T-helper 2 cell treated with Interferon-gamma antibody and Interleukin-4, amounts not matched to agents 100 ng/mL and 5 ng/mL, for 36 hours (primary cell): ENCODE measurements around the gene TIMM23. TPM values are rescaled to one million over a fixed set of nuclear protein-coding genes. Genes with fewer than 3 reads are reported as not detected.
"Not testable (repeated sequence)": the region's sequence is repeated elsewhere in the genome, so short reads cannot be mapped to it uniquely, and the experiment has no call there.

Experiments used
- intact Hi-C: fragments of 100-400 bp; cut with micrococcal nuclease; formaldehyde crosslinking; loops from one replicate; pipeline ENCODE4 v1.15.1; 2023
- total RNA-seq: library from RNA; stranded (reverse); gene quantifications from 2 replicates; pipeline ENCODE4 v1.2.3, GENCODE V29; 2022

The TIMM23 gene, protein sequence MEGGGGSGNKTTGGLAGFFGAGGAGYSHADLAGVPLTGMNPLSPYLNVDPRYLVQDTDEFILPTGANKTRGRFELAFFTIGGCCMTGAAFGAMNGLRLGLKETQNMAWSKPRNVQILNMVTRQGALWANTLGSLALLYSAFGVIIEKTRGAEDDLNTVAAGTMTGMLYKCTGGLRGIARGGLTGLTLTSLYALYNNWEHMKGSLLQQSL
- total RNA-seq, result 66.1 and 68.3 TPM in 2 replicates

DNA sequence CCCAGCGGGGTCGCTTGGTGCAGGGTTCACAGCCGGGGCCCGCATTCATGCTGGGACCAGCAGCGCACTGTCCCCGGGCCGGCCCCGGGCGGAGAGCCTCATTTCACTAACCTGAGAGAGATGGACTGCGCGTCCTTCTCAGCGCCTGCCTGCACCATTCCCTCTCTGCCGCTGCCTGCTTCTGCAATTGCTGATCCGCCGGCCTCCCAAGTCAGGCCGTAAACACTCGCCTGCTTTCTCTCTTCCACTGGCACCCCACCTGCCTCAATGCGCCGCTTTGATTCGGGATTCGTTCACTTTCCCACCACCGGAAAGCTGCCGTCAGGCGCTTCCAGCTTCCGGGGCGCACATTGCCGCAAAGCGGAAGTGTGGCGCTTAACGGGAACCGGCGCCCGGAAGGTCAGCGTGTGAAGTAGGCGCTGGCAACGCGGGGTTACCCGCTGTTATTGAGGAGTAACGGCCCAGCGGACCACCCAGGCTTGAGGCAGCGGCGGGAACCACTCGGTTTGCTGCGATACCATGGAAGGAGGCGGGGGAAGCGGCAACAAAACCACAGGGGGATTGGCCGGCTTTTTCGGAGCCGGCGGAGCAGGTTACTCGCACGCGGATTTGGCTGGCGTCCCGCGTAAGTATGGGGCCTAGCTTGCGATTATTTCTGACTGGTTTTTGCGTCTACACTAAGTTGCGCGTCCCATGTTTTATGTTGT lies at the start of gene TIMM23:
TSS of gene TIMM23 (plus strand) at position 384 of the 707 bp plus-strand sequence. CDS start at position 520, 136 bp downstream.
- intact Hi-C loops, result loop anchor here (2.0 kb wide), 1 partner anchor 57 kb away; no protein-coding TSS in a partner anchor

- intact Hi-C loops, result not testable (repeated sequence)
These were observed 45.5 kb upstream of the TIMM23 start for GRCh38 chr10:45926790-45927189.

- intact Hi-C loops, result not testable (repeated sequence)
These were observed 41.0 kb upstream of the TIMM23 start for GRCh38 chr10:45931305-45931704.

DNA sequence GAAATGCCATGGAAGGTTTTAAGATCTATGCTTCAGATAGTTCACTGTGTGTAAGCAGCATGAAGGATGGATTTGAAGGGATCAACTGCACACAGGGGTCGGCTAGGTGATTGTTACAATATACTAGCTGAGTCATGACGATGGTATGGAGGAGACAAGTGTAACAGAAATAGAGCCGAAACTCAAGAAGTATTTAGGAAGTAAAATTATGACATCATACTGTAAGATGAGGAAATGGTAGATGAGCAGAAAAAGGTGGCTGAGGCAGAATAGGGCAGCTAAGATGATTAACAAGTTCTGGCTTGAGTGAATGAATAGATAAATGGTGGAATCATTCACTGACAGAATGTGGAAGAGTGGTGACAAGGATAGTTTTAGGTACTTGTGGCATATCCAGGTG lies 37.5 kb upstream of the TIMM23 start:
- intact Hi-C loops, result not testable (repeated sequence)

GRCh38 chr10:45939176-45939697 lies 33.1 kb upstream of the TIMM23 start:
- intact Hi-C loops, result not testable (repeated sequence)

GRCh38 chr10:45941196-45941595 lies 31.1 kb upstream of the TIMM23 start:
- intact Hi-C loops, result not testable (repeated sequence)

DNA sequence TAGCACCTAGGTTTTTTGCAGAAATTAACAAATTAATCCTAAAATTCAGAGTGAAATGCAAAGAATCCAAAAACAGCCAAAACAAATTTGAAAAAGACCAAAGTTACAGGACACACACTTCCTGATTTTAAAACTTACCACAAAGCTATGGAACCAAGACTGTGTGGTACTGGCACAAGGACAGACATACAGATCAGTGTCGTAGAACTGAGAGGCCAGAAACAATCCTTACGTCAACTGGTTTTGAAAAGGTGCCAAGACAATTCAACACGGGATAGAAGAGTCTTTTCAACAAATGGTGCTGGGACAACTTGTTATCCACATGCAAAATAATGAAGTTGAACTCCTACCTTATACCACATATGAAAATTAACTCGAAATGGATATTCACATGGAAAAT lies 26.8 kb upstream of the TIMM23 start:
- intact Hi-C loops, result not testable (repeated sequence)

- intact Hi-C loops, result not testable (repeated sequence)
These were observed 24.9 kb upstream of the TIMM23 start for GRCh38 chr10:45947363-45947762.

GRCh38 chr10:45948801-45949200 lies 23.5 kb upstream of the TIMM23 start:
- intact Hi-C loops, result not testable (repeated sequence)

DNA sequence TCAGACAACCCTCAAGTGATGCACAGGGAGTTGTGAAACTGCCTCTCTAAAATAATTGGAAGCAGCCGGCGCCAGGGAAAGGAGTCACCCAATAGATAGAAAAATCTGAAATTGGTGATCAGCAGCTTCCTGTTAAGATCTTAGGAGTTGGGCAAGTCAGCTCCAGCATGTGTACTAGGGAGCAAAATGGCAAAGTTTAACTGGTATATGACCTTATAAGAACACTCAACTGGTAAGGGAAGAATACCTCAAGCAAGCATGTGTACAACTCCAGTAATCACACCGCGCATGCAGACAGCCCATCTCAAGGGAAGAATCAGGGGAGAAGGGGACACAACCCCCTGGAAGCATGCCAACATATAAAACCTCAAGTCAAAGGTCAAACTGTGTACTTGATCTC lies 17.9 kb upstream of the TIMM23 start:
- intact Hi-C loops, result not testable (repeated sequence)

GRCh38 chr10:45956634-45957033 lies 15.7 kb upstream of the TIMM23 start:
- intact Hi-C loops, result not testable (repeated sequence)

- intact Hi-C loops, result not testable (repeated sequence)
These were observed 14.4 kb upstream of the TIMM23 start for GRCh38 chr10:45957928-45958327.

GRCh38 chr10:45962686-45963452 lies 9.4 kb upstream of the TIMM23 start:
- intact Hi-C loops, result not testable (repeated sequence)

GRCh38 chr10:45971019-45971418 lies 1.3 kb upstream of the TIMM23 start:
- intact Hi-C loops, result not testable (repeated sequence)

- intact Hi-C loops, result loop anchor here (2.0 kb wide), 1 partner anchor 57 kb away; no protein-coding TSS in a partner anchor
These were observed 565 bp upstream of the TIMM23 start for GRCh38 chr10:45971742-45972105.

GRCh38 chr10:45972813-45973169 lies 502 bp downstream of the TIMM23 start:
- intact Hi-C loops, result loop anchor here (2.0 kb wide), 1 partner anchor 56 kb away; no protein-coding TSS in a partner anchor

GRCh38 chr10:45974041-45974440 lies 1.8 kb downstream of the TIMM23 start:
- intact Hi-C loops, result not testable (repeated sequence)

DNA sequence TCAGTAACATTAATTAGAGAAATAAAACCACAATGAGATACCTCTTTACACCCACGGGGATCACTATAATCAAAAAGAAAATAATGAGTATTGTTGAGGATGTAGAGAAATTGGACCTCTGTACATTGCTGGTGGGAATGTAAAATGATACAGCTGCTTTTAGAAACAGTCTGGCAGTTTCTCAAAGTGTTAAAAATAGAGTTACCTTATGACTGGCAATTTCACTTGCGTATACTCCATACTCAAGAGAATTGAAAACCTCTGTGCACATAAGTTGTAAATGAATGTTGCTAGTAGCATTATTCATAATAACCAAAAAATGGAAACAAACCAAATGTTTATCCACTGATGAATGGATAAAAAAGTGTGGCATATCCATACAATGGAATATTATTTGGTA lies 6.3 kb downstream of the TIMM23 start:
- intact Hi-C loops, result not testable (repeated sequence)

DNA sequence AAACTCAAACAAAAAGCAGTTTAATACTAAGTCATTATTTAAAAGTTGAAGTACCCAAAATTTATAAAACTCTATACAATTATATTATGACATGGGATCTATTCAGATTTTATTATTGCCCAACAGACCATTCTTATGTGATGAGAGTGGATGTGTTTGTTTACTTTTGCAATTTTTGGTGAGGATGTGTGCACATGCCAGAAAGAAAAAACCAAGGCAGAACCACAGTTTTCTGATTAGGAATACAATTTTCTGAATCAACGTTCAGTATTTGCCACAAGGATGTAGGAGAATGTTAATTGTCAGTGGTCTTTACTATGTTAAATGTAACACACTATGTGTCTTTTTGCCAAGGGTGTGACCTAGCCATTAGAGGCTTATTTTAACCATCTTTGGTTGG lies 9.1 kb downstream of the TIMM23 start:
- intact Hi-C loops, result not testable (repeated sequence)

GRCh38 chr10:45983538-45984186 lies 11.4 kb downstream of the TIMM23 start:
- intact Hi-C loops, result not testable (repeated sequence)

- intact Hi-C loops, result not testable (repeated sequence)
These were observed 12.2 kb downstream of the TIMM23 start for GRCh38 chr10:45984473-45984872.
